ENCODE data around the gene JPH3. TPM values are rescaled to one million over a fixed set of nuclear protein-coding genes. Genes with fewer than 3 reads are reported as not detected.
"Not testable (repeated sequence)": the region's sequence is repeated elsewhere in the genome, so short reads cannot be mapped to it uniquely, and the experiment has no call there.

JPH3 gene
- total RNA-seq, 4 donors from 2014 or later: 0.39 TPM; not detected in 3

- WGBS, 2 donors: 91 to 97% methylated on average over 11 to 12 of the region's 12 CpGs
- peaks cover 0 to 90% (median 14%) of the 10 kb centered on the region in 3 donors for H3K36me3 ChIP-seq
- TF ChIP-seq CTCF (IDR thresholded peaks at IDR 0.05): no peak
- TF ChIP-seq POLR2A (IDR thresholded peaks at IDR 0.05): no peak
Measured at GRCh38 chr16:87710887-87711286, 108.6 kb downstream of the JPH3 start.

GRCh38 chr16:87712184-87712762 is 110.0 kb downstream of the JPH3 start:
- H3K36me3 ChIP-seq: peaks cover 0 to 95% (median 14%) of the 10 kb centered on the region in 3 donors
- WGBS, 2 donors: 85 to 90% methylated on average over 12 to 14 of the region's 14 CpGs

More at GRCh38 chr16:87710887-87711286, 108.6 kb downstream of the JPH3 start:
- DNase-seq (ENCODE audit: low spot score in 2 of 2): no peak
- no peaks in the 10 kb centered on the region for H3K27me3 ChIP-seq
- H3K4me1 ChIP-seq: peaks cover 0 to 8% (median 0%) of the 10 kb centered on the region in 4 donors
- H3K27ac ChIP-seq: no peak overlapping the region
- H3K4me3 ChIP-seq: no peak overlapping the region
- H3K9me3 ChIP-seq: no peaks in the 10 kb centered on the region

GRCh38 chr16:87713451-87714229 is 111.3 kb downstream of the JPH3 start:
- peaks cover 0 to 88% (median 14%) of the 10 kb centered on the region in 3 donors for H3K36me3 ChIP-seq
- WGBS, 2 donors: 87 to 88% methylated on average over 19 of the region's 19 CpGs

More at GRCh38 chr16:87712184-87712762, 110.0 kb downstream of the JPH3 start:
- Histone ChIP-seq H3K4me3 (no peak overlapping the region), H3K27me3 (no peaks in the 10 kb centered on the region), H3K4me1 (no peaks in the 10 kb centered on the region), H3K27ac (no peak overlapping the region), H3K9me3 (no peaks in the 10 kb centered on the region)
- no peak for DNase-seq (ENCODE audit: low spot score in 2 of 2)
- TF ChIP-seq CTCF (IDR thresholded peaks at IDR 0.05) (no peak), EP300 (IDR thresholded peaks at IDR 0.05) (no peak), POLR2A (IDR thresholded peaks at IDR 0.05) (no peak)

GRCh38 chr16:87715231-87715630 is 112.9 kb downstream of the JPH3 start:
- peaks cover 0 to 79% (median 12%) of the 10 kb centered on the region in 3 donors for H3K36me3 ChIP-seq
- TF ChIP-seq EP300 (IDR thresholded peaks at IDR 0.05): no peak
- TF ChIP-seq CTCF (IDR thresholded peaks at IDR 0.05): no peak
- no peak for TF ChIP-seq POLR2A (IDR thresholded peaks at IDR 0.05)
- no peaks in the 10 kb centered on the region for H3K9me3 ChIP-seq
- H3K27me3 ChIP-seq: no peaks in the 10 kb centered on the region
- no peak overlapping the region for H3K4me3 ChIP-seq
- WGBS, 2 donors: 95% methylated on average over 16 of the region's 16 CpGs
- no peaks in the 10 kb centered on the region for H3K4me1 ChIP-seq
- DNase-seq (ENCODE audit: low spot score in 2 of 2): no peak
- H3K27ac ChIP-seq: no peak overlapping the region

More at GRCh38 chr16:87713451-87714229, 111.3 kb downstream of the JPH3 start:
- H3K27me3 ChIP-seq: no peaks in the 10 kb centered on the region
- DNase-seq (ENCODE audit: low spot score in 2 of 2): no peak
- H3K4me1 ChIP-seq: no peaks in the 10 kb centered on the region
- no peak overlapping the region for H3K4me3 ChIP-seq
- no peak for TF ChIP-seq EP300 (IDR thresholded peaks at IDR 0.05)
- TF ChIP-seq POLR2A (IDR thresholded peaks at IDR 0.05): no peak
- TF ChIP-seq CTCF (IDR thresholded peaks at IDR 0.05): no peak
- no peak overlapping the region for H3K27ac ChIP-seq
- no peaks in the 10 kb centered on the region for H3K9me3 ChIP-seq

GRCh38 chr16:87715658-87716057 is 113.3 kb downstream of the JPH3 start:
- TF ChIP-seq EP300 (IDR thresholded peaks at IDR 0.05): no peak
- TF ChIP-seq CTCF (IDR thresholded peaks at IDR 0.05): no peak
- TF ChIP-seq POLR2A (IDR thresholded peaks at IDR 0.05): no peak
- H3K36me3 ChIP-seq: peaks cover 0 to 79% (median 8%) of the 10 kb centered on the region in 3 donors
- H3K27me3 ChIP-seq: no peaks in the 10 kb centered on the region
- WGBS, 2 donors: 95 to 96% methylated on average over 12 of the region's 12 CpGs
- H3K9me3 ChIP-seq: no peaks in the 10 kb centered on the region
- H3K4me3 ChIP-seq: no peak overlapping the region
- H3K4me1 ChIP-seq: no peaks in the 10 kb centered on the region
- H3K27ac ChIP-seq: no peak overlapping the region
- DNase-seq (ENCODE audit: low spot score in 2 of 2): no peak

- Histone ChIP-seq H3K36me3 (peaks cover 0 to 57% (median 6%) of the 10 kb centered on the region in 3 donors), H3K4me1 (peaks cover 0 to 17% (median 8%) of the 10 kb centered on the region in 4 donors)
- not testable (repeated sequence) for H3K4me3 ChIP-seq; DNase-seq (ENCODE audit: low spot score in 2 of 2); H3K27me3 ChIP-seq; H3K9me3 ChIP-seq; H3K27ac ChIP-seq
- WGBS, 2 donors: 90 to 93% methylated on average over 6 to 23 of the region's 28 CpGs
Measured at GRCh38 chr16:87718831-87719230, 116.5 kb downstream of the JPH3 start.

Data from tibial nerve (tissue), 4 donors.